Dedifferentiated amniotic fluid mesenchymal stem cell (primary cell): Measurements from ENCODE around the gene KHDC4.

Source experiments
- DNase-seq: peaks from one replicate; pipeline ENCODE4 v3.0.0-alpha.2; 2016; ENCODE audit errors: extremely low spot score

Gene KHDC4

DNA sequence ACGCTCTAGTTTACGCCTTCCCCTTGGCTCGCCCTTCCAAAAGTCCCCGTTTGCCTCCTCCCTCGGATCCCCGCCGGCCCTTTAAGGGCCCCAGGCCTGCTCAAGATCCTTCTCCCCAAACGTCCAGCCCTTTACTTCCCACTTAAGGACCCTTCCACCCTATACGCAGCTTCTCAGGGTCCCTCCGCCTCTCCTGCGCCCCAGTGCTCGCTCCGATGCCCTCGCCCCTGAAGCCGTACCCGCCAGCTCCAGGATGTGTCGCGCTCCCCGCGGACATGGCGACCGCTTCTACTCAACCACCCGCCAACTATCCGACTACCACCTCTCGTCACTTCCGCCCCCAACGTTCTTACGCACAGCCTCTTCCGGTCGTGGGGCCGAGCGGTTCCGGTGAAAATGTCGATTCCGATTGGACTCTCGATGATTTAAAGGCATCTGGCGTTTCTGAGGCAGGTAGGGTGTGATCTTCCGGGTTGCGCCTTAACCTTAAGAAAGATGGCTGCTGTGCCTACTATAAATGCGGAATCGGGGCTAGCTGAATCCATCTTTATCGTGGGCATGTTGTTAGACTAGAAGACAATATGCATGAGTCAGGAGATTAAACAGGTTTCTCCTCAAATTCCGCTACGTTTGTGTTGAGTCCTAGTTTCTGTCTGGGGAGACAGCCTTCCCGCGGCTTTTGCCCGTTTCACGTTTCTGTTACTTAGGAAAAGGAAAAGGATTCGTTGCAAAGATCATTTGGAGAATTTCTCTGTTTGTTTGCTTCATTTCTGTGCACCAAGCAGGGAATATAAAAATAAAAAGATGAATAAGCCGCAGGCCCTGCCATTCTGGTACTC, at the start of gene KHDC4:
Gene KHDC4 (minus strand): TSS at position 317 of the 839 bp plus-strand sequence. CDS start 40 bp downstream, at position 277.
- peak; percentile 98 for DNase-seq

- DNase-seq: peak; percentile 99
Observed at GRCh38 chr1:155983191-155984024, 49.2 kb upstream of the KHDC4 start.

GRCh38 chr1:155982106-155982505, 47.9 kb upstream of the KHDC4 start:
- no peak for DNase-seq

- DNase-seq: peak; percentile 39
Observed at GRCh38 chr1:155981266-155982088, 47.3 kb upstream of the KHDC4 start.

DNA sequence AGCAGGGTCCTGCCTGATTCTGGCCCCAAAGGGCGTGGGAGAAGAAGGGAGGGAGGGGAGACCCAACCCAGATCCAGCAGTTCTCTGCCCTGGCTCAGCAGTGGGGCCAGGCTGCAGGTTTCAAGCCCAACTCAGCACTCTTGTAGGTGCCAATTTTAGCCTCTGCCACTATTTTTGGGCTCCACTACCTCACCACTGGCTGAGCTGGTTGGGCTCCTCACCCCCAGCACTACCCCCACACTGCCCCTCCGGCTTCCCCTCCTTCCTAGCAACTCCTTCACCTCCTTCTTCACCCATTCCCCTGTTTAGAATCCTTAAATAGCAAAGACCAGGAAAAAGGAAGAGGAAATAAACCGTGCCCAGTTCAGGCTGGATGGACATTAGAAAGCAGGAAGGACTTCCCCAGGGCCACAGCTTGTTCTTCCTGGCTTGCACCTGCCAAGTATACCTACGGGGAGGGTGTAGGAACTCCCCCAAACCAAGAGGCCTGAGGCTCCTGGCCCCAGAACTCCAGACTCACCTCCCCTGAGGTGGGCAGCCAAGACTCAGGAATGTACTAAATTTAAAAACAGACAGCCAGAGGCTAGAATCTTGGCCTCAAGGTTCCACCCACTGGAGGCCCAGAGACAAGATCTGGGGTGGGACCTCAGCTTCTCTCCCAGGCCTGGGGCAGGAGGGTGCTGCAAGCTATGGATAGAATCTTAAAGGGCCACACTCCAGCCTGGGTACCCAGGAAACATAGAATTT, 45.6 kb upstream of the KHDC4 start:
- no peak for DNase-seq

- DNase-seq: peak; percentile 31
Observed at GRCh38 chr1:155978973-155979429, 44.8 kb upstream of the KHDC4 start.

DNA sequence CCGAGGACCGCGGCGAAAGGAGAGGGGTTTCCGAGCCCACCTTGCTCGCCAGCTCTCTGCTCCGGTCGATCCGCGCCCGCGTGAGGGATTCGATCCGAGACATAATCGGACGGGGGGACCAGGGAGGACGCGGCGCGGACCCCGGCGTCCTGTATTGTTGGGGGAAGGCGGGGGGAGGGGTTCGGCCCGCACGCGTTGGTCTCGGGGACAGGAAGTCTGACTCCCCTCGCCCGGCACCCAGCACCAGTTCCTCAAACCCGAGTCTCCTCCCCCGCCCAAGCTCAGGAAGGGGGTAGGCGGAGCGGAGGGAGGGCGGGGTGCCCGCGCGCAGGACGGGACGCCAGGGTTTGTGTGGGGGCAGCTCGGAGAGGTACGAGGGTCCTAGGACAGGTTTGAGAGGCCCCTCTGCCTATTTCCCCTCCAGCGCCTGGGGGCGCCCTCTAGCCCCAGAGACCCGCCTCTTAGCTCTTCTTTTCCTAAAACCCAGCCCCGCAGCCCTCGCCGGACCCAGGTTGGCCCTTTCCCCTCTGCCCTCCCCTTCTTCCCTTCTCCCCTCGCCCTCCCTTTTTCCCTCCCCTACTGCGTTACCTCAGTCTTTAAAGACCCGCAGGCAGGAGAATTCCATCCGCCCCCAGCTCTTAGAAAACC, 44.2 kb upstream of the KHDC4 start, which contains the start of gene ARHGEF2:
Gene ARHGEF2 (minus strand): TSS at position 223 of the 648 bp plus-strand sequence. CDS start 120 bp downstream, at position 103.
- DNase-seq: no peak

DNA sequence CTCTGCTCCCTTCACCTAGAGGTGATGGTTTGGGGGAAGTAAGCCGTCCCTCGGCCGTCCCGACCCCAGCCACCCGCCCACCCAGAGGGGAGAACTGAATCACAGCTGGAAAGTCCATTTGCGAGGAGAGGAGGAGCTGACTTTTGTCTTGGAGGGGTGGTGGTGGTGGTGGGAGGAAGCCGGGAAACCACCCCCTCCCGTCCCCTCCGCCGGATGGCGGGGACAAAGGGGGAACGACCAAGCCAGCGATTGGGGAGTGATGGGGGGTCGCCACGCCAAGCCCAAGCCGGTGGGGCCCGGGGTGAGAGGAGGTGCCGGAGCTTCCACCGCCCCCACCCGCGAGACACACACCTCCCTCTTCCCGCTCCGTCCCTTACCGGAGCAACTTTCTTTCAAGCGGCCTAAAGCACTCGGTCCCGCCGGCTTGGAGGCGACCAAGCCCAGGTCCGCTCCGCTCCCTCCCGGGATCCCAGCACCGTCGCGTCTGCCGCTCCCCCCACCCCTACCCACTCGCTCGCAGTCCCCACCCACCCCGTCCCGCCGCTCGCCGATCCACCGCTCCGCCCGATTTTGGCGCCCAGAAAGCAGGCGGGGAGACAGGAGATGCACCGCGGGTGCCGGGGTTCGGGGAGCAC, 43.6 kb upstream of the KHDC4 start:
- DNase-seq: no peak

- no peak for DNase-seq
Observed at GRCh38 chr1:155976913-155977689, 42.9 kb upstream of the KHDC4 start.

- peak; percentile 71 for DNase-seq
Observed at GRCh38 chr1:155976062-155976912, 42.1 kb upstream of the KHDC4 start.

- DNase-seq: no peak
Observed at GRCh38 chr1:155975375-155976061, 41.3 kb upstream of the KHDC4 start.

DNA sequence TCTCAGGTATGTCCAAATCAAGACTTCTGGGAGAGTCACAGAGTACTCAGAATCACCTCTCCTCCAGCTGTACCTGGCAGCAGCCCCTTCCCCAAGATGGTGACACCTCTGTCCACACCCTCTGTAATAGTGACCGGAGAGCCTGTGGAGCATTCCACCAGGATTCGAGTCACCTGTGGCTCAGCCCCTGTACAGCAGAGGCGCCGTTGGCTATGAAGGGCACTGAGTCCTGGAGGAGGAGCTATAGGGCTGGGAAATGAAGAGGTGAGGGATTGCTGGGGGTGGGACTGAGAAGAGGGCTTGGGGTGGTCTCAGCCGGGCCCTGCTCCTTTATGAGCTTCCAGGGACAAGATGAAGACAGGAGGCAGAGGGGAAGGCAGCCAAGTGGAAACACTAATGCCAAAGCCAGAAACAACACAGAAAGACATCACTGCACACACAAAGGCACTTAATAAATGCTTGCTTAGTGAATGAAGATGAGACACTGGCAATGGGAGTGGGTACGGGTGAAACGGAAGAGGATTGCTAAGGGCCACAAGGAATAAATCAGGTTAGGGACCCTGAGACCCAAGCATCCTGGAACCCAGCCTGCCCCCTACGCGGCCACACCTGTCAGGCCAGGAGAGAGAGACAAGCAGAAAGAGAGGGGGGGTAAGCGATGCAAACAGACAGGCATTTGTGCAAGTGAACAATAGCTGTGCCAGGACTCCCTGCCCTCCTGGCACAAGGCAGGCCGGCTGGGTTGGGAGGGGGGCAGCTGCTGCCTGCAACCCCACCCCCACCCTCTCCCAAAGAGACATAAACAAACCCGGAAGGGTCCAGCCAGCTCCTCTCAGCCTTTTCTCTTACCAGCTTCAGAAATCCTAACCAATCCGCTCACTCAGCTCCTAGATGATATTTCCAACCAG, 40.2 kb upstream of the KHDC4 start:
- no peak for DNase-seq

DNA sequence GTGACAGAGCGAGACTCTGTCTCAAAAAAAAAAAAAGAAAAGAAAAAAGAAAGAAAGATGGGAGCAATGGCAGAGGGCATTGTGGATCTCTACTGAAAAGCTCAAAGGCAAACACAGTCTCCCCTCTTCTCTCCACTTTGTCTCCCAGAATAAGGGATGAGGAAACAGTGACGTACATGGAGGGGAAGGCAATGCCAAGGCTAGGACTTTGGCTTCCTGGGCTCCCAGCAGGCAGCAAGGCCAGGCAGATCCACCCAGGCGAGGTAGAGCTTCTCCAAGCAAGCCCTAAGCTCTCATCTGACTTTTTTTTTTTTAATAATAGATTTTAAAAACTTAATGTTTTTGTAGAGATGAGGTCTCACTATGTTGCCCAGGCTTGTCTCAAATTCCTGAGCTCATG, 39.5 kb upstream of the KHDC4 start:
- DNase-seq: no peak

- DNase-seq: no peak
Observed at GRCh38 chr1:155971910-155972809, 37.9 kb upstream of the KHDC4 start.

DNA sequence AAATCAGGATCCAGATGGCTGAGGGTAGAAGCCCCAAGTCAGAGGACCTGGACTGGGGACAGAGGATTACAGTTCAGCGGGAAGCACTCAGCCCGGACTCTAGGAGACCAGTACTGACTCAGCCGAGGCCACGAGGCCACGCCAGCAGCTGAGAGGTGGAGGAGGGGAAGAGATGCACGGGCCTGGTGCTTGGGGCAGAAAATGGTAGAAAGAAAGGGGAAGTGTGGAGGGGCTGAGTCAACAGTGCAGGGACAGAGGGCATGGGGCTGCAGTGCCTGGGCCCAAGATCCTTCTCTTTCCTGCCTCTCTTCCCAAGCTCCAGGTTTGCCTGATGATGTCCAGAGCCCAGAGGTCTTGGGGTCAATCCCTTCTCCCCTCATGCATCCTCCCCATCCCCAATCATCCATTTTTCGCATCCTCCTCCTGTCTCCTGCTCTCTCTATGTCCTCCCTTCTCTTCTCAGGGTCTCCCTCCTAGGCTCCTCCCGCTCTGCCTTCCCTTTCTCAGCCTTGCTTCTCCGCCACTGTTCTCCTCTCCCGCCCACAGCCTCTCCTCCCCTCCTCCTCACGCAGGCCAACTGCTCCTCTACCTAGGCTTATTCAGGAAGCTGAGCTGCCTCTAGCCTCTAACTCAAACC, 36.4 kb upstream of the KHDC4 start:
- peak; percentile 59 for DNase-seq
